Measurements from ENCODE around the gene FSD1L.

The FSD1L gene

DNA sequence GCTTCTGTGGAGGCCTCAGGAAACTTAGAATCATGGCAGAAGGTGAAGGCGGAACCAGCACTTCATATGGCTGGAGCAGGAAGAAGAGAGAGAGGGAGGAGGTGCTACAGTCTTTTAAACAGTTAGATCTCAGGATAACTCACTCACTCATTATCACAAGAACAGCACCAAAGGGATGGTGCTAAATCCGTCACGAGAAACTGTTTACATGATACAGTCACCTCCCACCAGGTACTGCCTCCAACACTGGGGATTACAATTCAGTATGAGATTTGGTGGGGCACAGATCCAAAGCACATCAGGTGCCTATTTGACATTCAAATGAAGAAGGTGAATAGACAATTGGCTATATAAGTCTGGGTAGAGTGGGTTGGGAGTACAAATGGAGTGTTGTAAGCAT is 145.3 kb downstream of the FSD1L start:
- H3K27ac ChIP-seq = no peak overlapping the region
- TF ChIP-seq, protein P1, sequence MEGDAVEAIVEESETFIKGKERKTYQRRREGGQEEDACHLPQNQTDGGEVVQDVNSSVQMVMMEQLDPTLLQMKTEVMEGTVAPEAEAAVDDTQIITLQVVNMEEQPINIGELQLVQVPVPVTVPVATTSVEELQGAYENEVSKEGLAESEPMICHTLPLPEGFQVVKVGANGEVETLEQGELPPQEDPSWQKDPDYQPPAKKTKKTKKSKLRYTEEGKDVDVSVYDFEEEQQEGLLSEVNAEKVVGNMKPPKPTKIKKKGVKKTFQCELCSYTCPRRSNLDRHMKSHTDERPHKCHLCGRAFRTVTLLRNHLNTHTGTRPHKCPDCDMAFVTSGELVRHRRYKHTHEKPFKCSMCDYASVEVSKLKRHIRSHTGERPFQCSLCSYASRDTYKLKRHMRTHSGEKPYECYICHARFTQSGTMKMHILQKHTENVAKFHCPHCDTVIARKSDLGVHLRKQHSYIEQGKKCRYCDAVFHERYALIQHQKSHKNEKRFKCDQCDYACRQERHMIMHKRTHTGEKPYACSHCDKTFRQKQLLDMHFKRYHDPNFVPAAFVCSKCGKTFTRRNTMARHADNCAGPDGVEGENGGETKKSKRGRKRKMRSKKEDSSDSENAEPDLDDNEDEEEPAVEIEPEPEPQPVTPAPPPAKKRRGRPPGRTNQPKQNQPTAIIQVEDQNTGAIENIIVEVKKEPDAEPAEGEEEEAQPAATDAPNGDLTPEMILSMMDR (conservative IDR thresholded peaks at IDR 0.05) = no peak
- no peak for TF ChIP-seq ZFX (IDR thresholded peaks at IDR 0.05)
